ENCODE measurements around the gene GDI1. TPM values are rescaled to one million over a fixed set of nuclear protein-coding genes. Genes with fewer than 3 reads are reported as not detected.
A peak's percentile ranks its signal among the peaks of the same experiment; 100 is the strongest.

The GDI1 gene
- total and polyA plus RNA-seq, 9 of the 15 experiments (the other 6 are each of a cell fraction or from before 2014, with no cell fraction given): 0.97 to 82.6 (median 37.5) TPM

DNA sequence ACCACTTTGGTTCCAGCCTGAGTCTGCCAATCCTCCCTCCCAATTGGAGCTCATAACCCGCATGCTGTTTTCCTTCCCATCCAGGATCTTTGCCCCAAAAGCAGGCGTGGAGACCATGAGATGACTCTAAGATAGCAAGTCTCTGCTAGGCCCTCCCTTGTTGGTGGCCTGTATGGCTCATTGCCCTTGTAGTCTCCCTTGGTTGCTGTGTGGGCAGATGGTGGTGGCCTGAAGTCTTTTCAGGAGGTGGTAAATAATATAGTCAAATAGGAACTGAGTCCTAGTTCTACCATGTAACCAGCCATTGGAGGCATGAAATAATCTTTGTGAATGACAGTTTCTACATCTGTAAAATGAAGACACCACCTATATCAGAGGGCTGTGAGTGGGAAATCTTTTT lies 7.2 kb upstream of the GDI1 start:
- peak overlapping the region; percentile 66 for H3K27ac ChIP-seq (ENCODE audit: extremely low read depth, low read depth, low read length)
- DNase-seq (ENCODE audit: extremely low read depth in 1 of 4, low spot score in 3 of 4) (no peak), FAIRE-seq (no peak), ATAC-seq (no peak)
- no peaks in the 10 kb centered on the region for H3K27me3 ChIP-seq (ENCODE audit: control insufficient read depth in 2 of 2, insufficient read depth in 2 of 2, low read length in 2 of 2)
- intact Hi-C loops (cut with micrococcal nuclease): loop anchor here (2.0 to 5.0 kb wide), 3 partner anchors 48 to 98 kb away; partner anchors contain the start of gene LAGE3
- POLR2A ChIA-PET: interaction anchor here (0.9 to 1.8 kb wide), 4 partner anchors 9 to 29 kb away, joined by 3 to 6 read pairs (median 4); no protein-coding TSS in a partner anchor
- H4K20me1 ChIP-seq (replicated peaks; ENCODE audit: control insufficient read depth, insufficient read depth, low read length): no peaks in the 10 kb centered on the region
- no peaks in the 10 kb centered on the region for H3K9me1 ChIP-seq (ENCODE audit: control insufficient read depth, insufficient read depth, low read length)
- no peaks in the 10 kb centered on the region for H3K9me3 ChIP-seq (replicated peaks; ENCODE audit: control insufficient read depth, insufficient read depth, low read depth, low read length)
- peak overlapping the region; percentile 69 to 84; a peak in 3 of 4 replicates for H3K9ac ChIP-seq (ENCODE audit: insufficient read depth in 1 of 2, low read depth in 2 of 2, low read length in 2 of 2)
- peaks cover 43% of the 10 kb centered on the region; the same call in 2 of the 3 replicates for H3K36me3 ChIP-seq (ENCODE audit: control insufficient read depth, insufficient read depth, low read length)
- H3K4me3 ChIP-seq: peak overlapping the region; percentile 79
- no peak overlapping the region for H2AFZ ChIP-seq (ENCODE audit: low read depth, low read length)
- 14% methylated on average over 2 of the region's 2 CpGs for WGBS (ENCODE audit: insufficient coverage, low coverage, missing lambda C conversion rate)
- in situ Hi-C loops (cut with MboI): no loop called here
- peaks cover 35% of the 10 kb centered on the region for H3K79me2 ChIP-seq (ENCODE audit: control insufficient read depth, insufficient read depth, low read length)
- TF ChIP-seq NR2C1 (IDR thresholded peaks at IDR 0.05): no peak
- TF ChIP-seq NR2C1 (tag; IDR thresholded peaks at IDR 0.05): no peak
- TF ChIP-seq BDP1 (IDR thresholded peaks at IDR 0.05; ENCODE audit: insufficient read depth, insufficient read length): no peak
- no peak for TF ChIP-seq CREB1 (IDR thresholded peaks at IDR 0.05)
- TF ChIP-seq CREB1 (CRISPR knock-in tag; IDR thresholded peaks at IDR 0.05): no peak
- TF ChIP-seq ZNF77 (CRISPR knock-in tag; IDR thresholded peaks at IDR 0.05): no peak
- TF ChIP-seq XRCC5 (IDR thresholded peaks at IDR 0.05; ENCODE audit: low read depth, low read length): no peak
- TF ChIP-seq ZNF121 (CRISPR knock-in tag; conservative IDR thresholded peaks at IDR 0.05): no peak
- TF ChIP-seq, protein P1, sequence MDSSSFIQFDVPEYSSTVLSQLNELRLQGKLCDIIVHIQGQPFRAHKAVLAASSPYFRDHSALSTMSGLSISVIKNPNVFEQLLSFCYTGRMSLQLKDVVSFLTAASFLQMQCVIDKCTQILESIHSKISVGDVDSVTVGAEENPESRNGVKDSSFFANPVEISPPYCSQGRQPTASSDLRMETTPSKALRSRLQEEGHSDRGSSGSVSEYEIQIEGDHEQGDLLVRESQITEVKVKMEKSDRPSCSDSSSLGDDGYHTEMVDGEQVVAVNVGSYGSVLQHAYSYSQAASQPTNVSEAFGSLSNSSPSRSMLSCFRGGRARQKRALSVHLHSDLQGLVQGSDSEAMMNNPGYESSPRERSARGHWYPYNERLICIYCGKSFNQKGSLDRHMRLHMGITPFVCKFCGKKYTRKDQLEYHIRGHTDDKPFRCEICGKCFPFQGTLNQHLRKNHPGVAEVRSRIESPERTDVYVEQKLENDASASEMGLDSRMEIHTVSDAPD (CRISPR knock-in tag; IDR thresholded peaks at IDR 0.05): no peak
- no peak for TF ChIP-seq ZNF584 (CRISPR knock-in tag; IDR thresholded peaks at IDR 0.05; ENCODE audit: low read depth)
- TF ChIP-seq SNRNP70 (optimal IDR thresholded peaks at IDR 0.05; ENCODE audit: low read depth, low read length): no peak
- TF ChIP-seq C11orf30 (IDR thresholded peaks at IDR 0.05; ENCODE audit: low read depth): no peak
- no peak for TF ChIP-seq SP2 (IDR thresholded peaks at IDR 0.05; ENCODE audit: extremely low read depth, low read depth, low read length, poor library complexity, severe bottlenecking)
- TF ChIP-seq TEAD1 (CRISPR knock-in tag; IDR thresholded peaks at IDR 0.05): no peak
- TF ChIP-seq ZBTB17 (CRISPR knock-in tag; IDR thresholded peaks at IDR 0.05): no peak
- TF ChIP-seq, protein P2, sequence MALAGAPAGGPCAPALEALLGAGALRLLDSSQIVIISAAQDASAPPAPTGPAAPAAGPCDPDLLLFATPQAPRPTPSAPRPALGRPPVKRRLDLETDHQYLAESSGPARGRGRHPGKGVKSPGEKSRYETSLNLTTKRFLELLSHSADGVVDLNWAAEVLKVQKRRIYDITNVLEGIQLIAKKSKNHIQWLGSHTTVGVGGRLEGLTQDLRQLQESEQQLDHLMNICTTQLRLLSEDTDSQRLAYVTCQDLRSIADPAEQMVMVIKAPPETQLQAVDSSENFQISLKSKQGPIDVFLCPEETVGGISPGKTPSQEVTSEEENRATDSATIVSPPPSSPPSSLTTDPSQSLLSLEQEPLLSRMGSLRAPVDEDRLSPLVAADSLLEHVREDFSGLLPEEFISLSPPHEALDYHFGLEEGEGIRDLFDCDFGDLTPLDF (CRISPR knock-in tag; IDR thresholded peaks at IDR 0.05): no peak
- TF ChIP-seq THRAP3 (IDR thresholded peaks at IDR 0.05; ENCODE audit: borderline replicate concordance): no peak
- TF ChIP-seq, protein P3, sequence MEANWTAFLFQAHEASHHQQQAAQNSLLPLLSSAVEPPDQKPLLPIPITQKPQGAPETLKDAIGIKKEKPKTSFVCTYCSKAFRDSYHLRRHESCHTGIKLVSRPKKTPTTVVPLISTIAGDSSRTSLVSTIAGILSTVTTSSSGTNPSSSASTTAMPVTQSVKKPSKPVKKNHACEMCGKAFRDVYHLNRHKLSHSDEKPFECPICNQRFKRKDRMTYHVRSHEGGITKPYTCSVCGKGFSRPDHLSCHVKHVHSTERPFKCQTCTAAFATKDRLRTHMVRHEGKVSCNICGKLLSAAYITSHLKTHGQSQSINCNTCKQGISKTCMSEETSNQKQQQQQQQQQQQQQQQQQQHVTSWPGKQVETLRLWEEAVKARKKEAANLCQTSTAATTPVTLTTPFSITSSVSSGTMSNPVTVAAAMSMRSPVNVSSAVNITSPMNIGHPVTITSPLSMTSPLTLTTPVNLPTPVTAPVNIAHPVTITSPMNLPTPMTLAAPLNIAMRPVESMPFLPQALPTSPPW (CRISPR knock-in tag; IDR thresholded peaks at IDR 0.05): no peak
- TF ChIP-seq KAT2B (IDR thresholded peaks at IDR 0.05; ENCODE audit: low read depth, low read length): no peak
- TSS peak; percentile 73 for BruUV-seq (replicated peaks)
- CTCF ChIA-PET (ENCODE audit: low intra/inter-chr PET ratio): no interaction called here
- H3K4me2 ChIP-seq (ENCODE audit: insufficient read depth, low read length): peak overlapping the region; percentile 90
- H3K4me1 ChIP-seq (replicated peaks in 1 of 2; ENCODE audit: control insufficient read depth in 2 of 2, insufficient read depth in 2 of 2, low read length in 2 of 2): peaks cover 27 to 51% of the 10 kb centered on the region in 2 experiments; a peak in 4 of 5 replicates
